Gastrocnemius medialis (tissue), 4 donors: Measurements from ENCODE around the gene CYYR1. TPM values are rescaled to one million over a fixed set of nuclear protein-coding genes. Genes with fewer than 3 reads are reported as not detected.
A peak's percentile ranks its signal among the peaks of the same experiment; 100 is the strongest.

Experiments
- ATAC-seq, 2 donors: fragments of 150-250 bp; one replicate each; pipeline ENCODE4 v1.9.1; 2016
- DNase-seq, 2 donors: peaks; one replicate each; pipeline ENCODE4 v3.0.0-alpha.2; 2019
- H3K27ac ChIP-seq, 4 donors: fragments of 200-600 bp; sonication (generic); 1 replicate in 1 of 4; 2 replicates in 3 of 4; pipeline ENCODE4 v1.5.1; 2016 to 2018; ENCODE audit warnings: mild to moderate bottlenecking in 2 of 4, moderate library complexity in 1 of 4
- H3K27me3 ChIP-seq, 3 donors: fragments of 200-600 bp; sonication (generic) in 2 of 3; 1 replicate in 1 of 3; 2 replicates in 2 of 3; pipeline versions ENCODE4 v1.5.1 to v1.6.0; 2016 to 2019; ENCODE audit warnings: mild to moderate bottlenecking in 1 of 3, moderate library complexity in 1 of 3
- H3K36me3 ChIP-seq, 2 donors: fragments of 200-600 bp; sonication (generic) in 1 of 2; one replicate each; pipeline ENCODE4 v1.5.1; 2017 to 2018
- H3K4me1 ChIP-seq, 2 donors: fragments of 200-600 bp; sonication (generic) in 1 of 2; one replicate each; pipeline ENCODE4 v1.5.1; 2016 to 2017; ENCODE audit warnings: mild to moderate bottlenecking in 2 of 2
- H3K4me3 ChIP-seq, 4 donors: fragments of 200-600 bp; sonication (generic) in 3 of 4; 1 replicate in 1 of 4; 2 replicates in 3 of 4; pipeline ENCODE4 v1.5.1; 2016 to 2019; ENCODE audit warnings: mild to moderate bottlenecking in 2 of 4
- H3K9me3 ChIP-seq, 3 donors: fragments of 200-600 bp; sonication (generic) in 2 of 3; 1 replicate in 1 of 3; 2 replicates in 2 of 3; pipeline ENCODE4 v1.5.1; 2016 to 2019
- CTCF ChIP-seq, 5 experiments: fragments of 450-650 bp in 3 of 5; fragments of 200-600 bp in 2 of 5; sonication (generic) in 2 of 5; IDR thresholded peaks in 4 of 5; conservative IDR thresholded peaks in 1 of 5; 1 replicate in 4 of 5; 2 replicates in 1 of 5; pipeline ENCODE4 v1.5.1; 2016 to 2019; ENCODE audit warnings: antibody characterized with exemption in 5 of 5, mild to moderate bottlenecking in 3 of 5, moderate library complexity in 3 of 5
- POLR2A ChIP-seq, 2 donors: fragments of 450-650 bp; IDR thresholded peaks; one replicate each; pipeline ENCODE4 v1.6.1; 2017; ENCODE audit warnings: antibody characterized with exemption in 2 of 2, mild to moderate bottlenecking in 2 of 2, moderate library complexity in 2 of 2
- in situ Hi-C, 4 donors: fragments of 200-750 bp; cut with MboI; loops; one replicate each; pipeline versions ENCODE4 v1.15.0 to v1.8.0; 2017; ENCODE audit warnings: low sequenced_read_pairs in 4 of 4
- intact Hi-C: fragments of 100-400 bp; cut with DNase I; formaldehyde crosslinking; loops from one replicate; pipeline ENCODE4 v1.15.1; 2023; ENCODE audit warnings: low total_unique reads
- total RNA-seq, 4 donors: library from RNA; depleted of rRNA; stranded (reverse); fragments of >200 nt; gene quantifications; one replicate each; pipeline versions ENCODE4 v1.1.0 to v1.2.3, GENCODE V29; 2016

CYYR1 gene
- total RNA-seq, 4 donors from 2014 or later = 11.7 to 15.5 (median 13.8) TPM

- in situ Hi-C loops = no loop called here
Measured at GRCh38 chr21:26470351-26471098, 102.6 kb downstream of the CYYR1 start.

GRCh38 chr21:26469789-26470188, 103.3 kb downstream of the CYYR1 start:
- TF ChIP-seq POLR2A (IDR thresholded peaks at IDR 0.05) = no peak
- TF ChIP-seq CTCF (IDR thresholded peaks at IDR 0.05 in 4 of 5, conservative IDR thresholded peaks at IDR 0.05 in 1 of 5) = no peak
- Histone ChIP-seq H3K4me3 (no peak overlapping the region), H3K4me1 (no peaks in the 10 kb centered on the region), H3K36me3 (no peaks in the 10 kb centered on the region), H3K27ac (no peak overlapping the region), H3K9me3 (no peaks in the 10 kb centered on the region), H3K27me3 (no peaks in the 10 kb centered on the region)
- in situ Hi-C loops = no loop called here
- intact Hi-C loops = no loop called here
- peak; percentile 36 to 66 for ATAC-seq
- peak; percentile 4 to 36 for DNase-seq

More at GRCh38 chr21:26470351-26471098, 102.6 kb downstream of the CYYR1 start:
- Histone ChIP-seq H3K27me3 (no peaks in the 10 kb centered on the region), H3K4me3 (no peak overlapping the region), H3K36me3 (no peaks in the 10 kb centered on the region), H3K9me3 (no peaks in the 10 kb centered on the region), H3K4me1 (no peaks in the 10 kb centered on the region), H3K27ac (no peak overlapping the region)
- TF ChIP-seq POLR2A (IDR thresholded peaks at IDR 0.05) = no peak
- no peak for TF ChIP-seq CTCF (IDR thresholded peaks at IDR 0.05 in 4 of 5, conservative IDR thresholded peaks at IDR 0.05 in 1 of 5)
- intact Hi-C loops = no loop called here
- ATAC-seq (no peak), DNase-seq (no peak)

- DNase-seq (no peak), ATAC-seq (no peak)
- H3K9me3 ChIP-seq = no peaks in the 10 kb centered on the region
- H3K4me1 ChIP-seq = no peaks in the 10 kb centered on the region
- H3K27me3 ChIP-seq = no peaks in the 10 kb centered on the region
- no peaks in the 10 kb centered on the region for H3K36me3 ChIP-seq
- no peak overlapping the region for H3K27ac ChIP-seq
- intact Hi-C loops (no loop called here), in situ Hi-C loops (no loop called here)
- TF ChIP-seq CTCF (IDR thresholded peaks at IDR 0.05 in 4 of 5, conservative IDR thresholded peaks at IDR 0.05 in 1 of 5) = no peak
- no peak for TF ChIP-seq POLR2A (IDR thresholded peaks at IDR 0.05)
- H3K4me3 ChIP-seq = no peak overlapping the region
Measured at GRCh38 chr21:26465916-26466315, 107.2 kb downstream of the CYYR1 start.

GRCh38 chr21:26461500-26461899, 111.6 kb downstream of the CYYR1 start:
- no peak overlapping the region for H3K27ac ChIP-seq
- no peaks in the 10 kb centered on the region for H3K36me3 ChIP-seq
- intact Hi-C loops (no loop called here), in situ Hi-C loops (no loop called here)
- TF ChIP-seq CTCF (IDR thresholded peaks at IDR 0.05 in 4 of 5, conservative IDR thresholded peaks at IDR 0.05 in 1 of 5) (no peak), POLR2A (IDR thresholded peaks at IDR 0.05) (no peak)
- no peaks in the 10 kb centered on the region for H3K27me3 ChIP-seq
- DNase-seq (no peak), ATAC-seq (no peak)
- no peaks in the 10 kb centered on the region for H3K4me1 ChIP-seq
- no peaks in the 10 kb centered on the region for H3K9me3 ChIP-seq
- no peak overlapping the region for H3K4me3 ChIP-seq
